Fibroblast of lung (primary cell): ENCODE measurements around the gene RASA3.

ENCODE experiments used
- EZH2 ChIP-seq: IDR thresholded peaks from 2 replicates; pipeline ENCODE4 v1.5.1; 2012; ENCODE audit warnings: low read length, control low read depth, mild to moderate bottlenecking; ENCODE audit errors: missing control alignments
- TF ChIP-seq, protein P1 (sequence below), 2 donors: IDR thresholded peaks in 1 of 2; conservative IDR thresholded peaks in 1 of 2; 1 replicate in 1 of 2; 2 replicates in 1 of 2; pipeline ENCODE4 v1.5.1; 2011 to 2012; ENCODE audit warnings: low read length in 2 of 2, control low read depth in 1 of 2, inconsistent platforms in 1 of 2, low read depth in 1 of 2, mild to moderate bottlenecking in 1 of 2

DNA sequence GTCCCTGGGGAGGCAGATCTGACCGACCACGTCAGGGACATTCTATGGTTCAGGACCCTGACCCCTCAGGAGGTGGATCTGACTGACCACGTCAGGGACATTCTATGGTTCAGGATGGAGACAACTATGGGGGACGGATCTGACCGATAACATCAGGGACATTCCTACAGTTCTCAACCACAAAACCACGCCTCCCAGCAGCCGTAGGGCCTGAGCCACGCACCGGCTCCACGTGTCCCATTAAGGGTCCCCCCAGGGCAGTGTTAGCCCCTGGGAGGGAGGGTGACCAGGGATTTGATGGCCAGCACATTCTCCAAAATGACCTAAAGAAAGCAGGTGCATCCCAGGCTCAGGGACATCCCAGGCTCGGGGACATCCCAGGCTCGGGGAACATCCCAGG lies 109.5 kb downstream of the RASA3 start:
- TF ChIP-seq, protein P1, sequence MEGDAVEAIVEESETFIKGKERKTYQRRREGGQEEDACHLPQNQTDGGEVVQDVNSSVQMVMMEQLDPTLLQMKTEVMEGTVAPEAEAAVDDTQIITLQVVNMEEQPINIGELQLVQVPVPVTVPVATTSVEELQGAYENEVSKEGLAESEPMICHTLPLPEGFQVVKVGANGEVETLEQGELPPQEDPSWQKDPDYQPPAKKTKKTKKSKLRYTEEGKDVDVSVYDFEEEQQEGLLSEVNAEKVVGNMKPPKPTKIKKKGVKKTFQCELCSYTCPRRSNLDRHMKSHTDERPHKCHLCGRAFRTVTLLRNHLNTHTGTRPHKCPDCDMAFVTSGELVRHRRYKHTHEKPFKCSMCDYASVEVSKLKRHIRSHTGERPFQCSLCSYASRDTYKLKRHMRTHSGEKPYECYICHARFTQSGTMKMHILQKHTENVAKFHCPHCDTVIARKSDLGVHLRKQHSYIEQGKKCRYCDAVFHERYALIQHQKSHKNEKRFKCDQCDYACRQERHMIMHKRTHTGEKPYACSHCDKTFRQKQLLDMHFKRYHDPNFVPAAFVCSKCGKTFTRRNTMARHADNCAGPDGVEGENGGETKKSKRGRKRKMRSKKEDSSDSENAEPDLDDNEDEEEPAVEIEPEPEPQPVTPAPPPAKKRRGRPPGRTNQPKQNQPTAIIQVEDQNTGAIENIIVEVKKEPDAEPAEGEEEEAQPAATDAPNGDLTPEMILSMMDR (conservative IDR thresholded peaks at IDR 0.05 in 1 of 2, IDR thresholded peaks at IDR 0.05 in 1 of 2; ENCODE audit: low read depth in 1 of 2, low read length in 2 of 2), result no peak
- no peak for TF ChIP-seq EZH2
